ENCODE measurements around the gene SNRNP27.

- TF ChIP-seq, protein P1, sequence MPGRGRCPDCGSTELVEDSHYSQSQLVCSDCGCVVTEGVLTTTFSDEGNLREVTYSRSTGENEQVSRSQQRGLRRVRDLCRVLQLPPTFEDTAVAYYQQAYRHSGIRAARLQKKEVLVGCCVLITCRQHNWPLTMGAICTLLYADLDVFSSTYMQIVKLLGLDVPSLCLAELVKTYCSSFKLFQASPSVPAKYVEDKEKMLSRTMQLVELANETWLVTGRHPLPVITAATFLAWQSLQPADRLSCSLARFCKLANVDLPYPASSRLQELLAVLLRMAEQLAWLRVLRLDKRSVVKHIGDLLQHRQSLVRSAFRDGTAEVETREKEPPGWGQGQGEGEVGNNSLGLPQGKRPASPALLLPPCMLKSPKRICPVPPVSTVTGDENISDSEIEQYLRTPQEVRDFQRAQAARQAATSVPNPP (IDR thresholded peaks at IDR 0.05; ENCODE audit: borderline replicate concordance, insufficient read depth, insufficient read length) = no peak
- no peak for TF ChIP-seq MTA3 (IDR thresholded peaks at IDR 0.05; ENCODE audit: borderline replicate concordance)
- no peak for TF ChIP-seq FOXK2 (conservative IDR thresholded peaks at IDR 0.05 in 1 of 2, IDR thresholded peaks at IDR 0.05 in 1 of 2; ENCODE audit: low read depth in 2 of 2)
Measured at GRCh38 chr2:69933254-69933828, 39.6 kb downstream of the SNRNP27 start.
